ENCODE data around the gene C1orf35.

DNA sequence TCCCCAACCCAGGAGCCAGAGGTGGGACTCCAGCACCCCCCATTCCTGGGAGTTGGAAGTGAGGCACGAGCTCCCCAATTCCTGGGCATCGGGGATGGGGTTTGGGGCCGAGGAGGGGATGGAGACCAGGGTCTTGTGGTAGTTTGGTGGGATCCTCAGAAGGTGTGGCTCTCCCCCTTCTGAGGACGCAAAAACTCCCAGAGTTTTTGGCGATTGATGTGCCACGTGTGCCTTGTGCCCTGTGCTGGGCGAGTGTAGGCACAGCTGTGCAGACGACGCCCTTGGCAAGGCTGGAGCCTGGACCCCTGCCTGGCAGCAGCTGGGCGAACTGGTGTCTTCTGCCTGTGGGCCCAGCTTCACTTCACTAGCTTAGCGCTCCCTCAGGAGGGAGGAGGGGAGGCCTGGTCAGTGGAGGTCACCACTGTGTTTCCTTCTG, 39.6 kb upstream of the C1orf35 start:
- TF ChIP-seq, protein P1, sequence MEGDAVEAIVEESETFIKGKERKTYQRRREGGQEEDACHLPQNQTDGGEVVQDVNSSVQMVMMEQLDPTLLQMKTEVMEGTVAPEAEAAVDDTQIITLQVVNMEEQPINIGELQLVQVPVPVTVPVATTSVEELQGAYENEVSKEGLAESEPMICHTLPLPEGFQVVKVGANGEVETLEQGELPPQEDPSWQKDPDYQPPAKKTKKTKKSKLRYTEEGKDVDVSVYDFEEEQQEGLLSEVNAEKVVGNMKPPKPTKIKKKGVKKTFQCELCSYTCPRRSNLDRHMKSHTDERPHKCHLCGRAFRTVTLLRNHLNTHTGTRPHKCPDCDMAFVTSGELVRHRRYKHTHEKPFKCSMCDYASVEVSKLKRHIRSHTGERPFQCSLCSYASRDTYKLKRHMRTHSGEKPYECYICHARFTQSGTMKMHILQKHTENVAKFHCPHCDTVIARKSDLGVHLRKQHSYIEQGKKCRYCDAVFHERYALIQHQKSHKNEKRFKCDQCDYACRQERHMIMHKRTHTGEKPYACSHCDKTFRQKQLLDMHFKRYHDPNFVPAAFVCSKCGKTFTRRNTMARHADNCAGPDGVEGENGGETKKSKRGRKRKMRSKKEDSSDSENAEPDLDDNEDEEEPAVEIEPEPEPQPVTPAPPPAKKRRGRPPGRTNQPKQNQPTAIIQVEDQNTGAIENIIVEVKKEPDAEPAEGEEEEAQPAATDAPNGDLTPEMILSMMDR (IDR thresholded peaks at IDR 0.05; ENCODE audit: poor library complexity), result no peak
- TF ChIP-seq EZH2phosphoT487 (IDR thresholded peaks at IDR 0.05; ENCODE audit: low read depth, severe bottlenecking, unreplicated experiment), result no peak

Measured in hepatocyte (in vitro differentiated cells).